Measurements from ENCODE around the gene UAP1L1.

DNA sequence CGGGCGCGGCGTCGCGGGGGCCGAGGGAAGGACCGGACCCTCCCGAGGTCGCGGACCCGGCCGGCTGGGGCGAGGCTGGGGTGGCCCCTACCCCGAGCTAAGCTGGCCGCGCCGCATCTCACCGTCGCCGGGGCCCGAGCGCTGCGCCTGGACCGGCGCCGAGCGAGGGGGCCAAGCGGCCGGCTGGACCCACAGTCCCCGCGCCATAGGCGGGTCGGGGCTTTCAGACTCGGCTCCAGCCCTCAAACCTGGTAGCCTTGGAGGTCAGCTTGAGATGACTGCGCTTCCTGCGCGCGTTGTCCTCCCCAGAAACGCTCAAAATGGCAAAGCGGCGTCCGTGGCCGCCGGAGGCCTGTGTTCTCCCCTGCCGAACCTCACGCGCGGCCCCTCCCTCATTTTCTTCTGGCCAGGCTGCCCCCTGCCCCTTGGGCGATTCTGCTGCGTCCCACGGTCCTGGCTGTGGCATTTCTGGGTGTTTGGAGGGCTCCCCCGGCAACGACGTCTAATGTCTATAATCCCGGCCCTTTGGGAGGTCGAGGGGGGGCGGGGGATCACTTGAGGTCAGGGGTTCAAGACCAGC, 52.9 kb downstream of the UAP1L1 start:
- TF ChIP-seq POLR2A (IDR thresholded peaks at IDR 0.05; ENCODE audit: extremely low read depth, insufficient read length) (no peak), MYC (IDR thresholded peaks at IDR 0.05; ENCODE audit: low read depth, low read length) (no peak)
- TF ChIP-seq, protein P1, sequence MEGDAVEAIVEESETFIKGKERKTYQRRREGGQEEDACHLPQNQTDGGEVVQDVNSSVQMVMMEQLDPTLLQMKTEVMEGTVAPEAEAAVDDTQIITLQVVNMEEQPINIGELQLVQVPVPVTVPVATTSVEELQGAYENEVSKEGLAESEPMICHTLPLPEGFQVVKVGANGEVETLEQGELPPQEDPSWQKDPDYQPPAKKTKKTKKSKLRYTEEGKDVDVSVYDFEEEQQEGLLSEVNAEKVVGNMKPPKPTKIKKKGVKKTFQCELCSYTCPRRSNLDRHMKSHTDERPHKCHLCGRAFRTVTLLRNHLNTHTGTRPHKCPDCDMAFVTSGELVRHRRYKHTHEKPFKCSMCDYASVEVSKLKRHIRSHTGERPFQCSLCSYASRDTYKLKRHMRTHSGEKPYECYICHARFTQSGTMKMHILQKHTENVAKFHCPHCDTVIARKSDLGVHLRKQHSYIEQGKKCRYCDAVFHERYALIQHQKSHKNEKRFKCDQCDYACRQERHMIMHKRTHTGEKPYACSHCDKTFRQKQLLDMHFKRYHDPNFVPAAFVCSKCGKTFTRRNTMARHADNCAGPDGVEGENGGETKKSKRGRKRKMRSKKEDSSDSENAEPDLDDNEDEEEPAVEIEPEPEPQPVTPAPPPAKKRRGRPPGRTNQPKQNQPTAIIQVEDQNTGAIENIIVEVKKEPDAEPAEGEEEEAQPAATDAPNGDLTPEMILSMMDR (IDR thresholded peaks at IDR 0.05; ENCODE audit: low read depth, low read length): no peak
- TF ChIP-seq, protein P2, sequence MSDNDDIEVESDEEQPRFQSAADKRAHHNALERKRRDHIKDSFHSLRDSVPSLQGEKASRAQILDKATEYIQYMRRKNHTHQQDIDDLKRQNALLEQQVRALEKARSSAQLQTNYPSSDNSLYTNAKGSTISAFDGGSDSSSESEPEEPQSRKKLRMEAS (IDR thresholded peaks at IDR 0.05; ENCODE audit: low read depth, low read length): no peak

Measured in NB4 (cell line).